Neural cell (in vitro differentiated cells): ENCODE results near the gene HEBP1. TPM values are rescaled to one million over a fixed set of nuclear protein-coding genes. Genes with fewer than 3 reads are reported as not detected.

ENCODE experiments used
- H2AFZ ChIP-seq: fragments of 200-600, 300-800 bp; sonication (generic), shearing (Covaris generic); 2 replicates; pipeline ENCODE4 v1.6.0; 2014; ENCODE audit warnings: low read depth, mild to moderate bottlenecking, antibody characterized with exemption, low read length, moderate library complexity
- H3F3A ChIP-seq: fragments of 200-600 bp; shearing (Covaris generic); 2 replicates; pipeline ENCODE4 v1.6.1; 2016; ENCODE audit warnings: mild to moderate bottlenecking, moderate library complexity, mixed read lengths, antibody characterized with exemption, low read length; ENCODE audit not compliant: insufficient read depth, poor library complexity, severe bottlenecking
- H3K27ac ChIP-seq: fragments of 200-600, 300-800 bp; sonication (generic), shearing (Covaris generic); 2 replicates; pipeline ENCODE4 v1.5.1; 2014; ENCODE audit warnings: mild to moderate bottlenecking, low read length, moderate library complexity
- H3K27me3 ChIP-seq: fragments of 300-800, 200-600 bp; sonication (generic), shearing (Covaris generic); 2 replicates; pipeline ENCODE4 v1.6.0; 2014; ENCODE audit warnings: mild to moderate bottlenecking, low read depth, low read length, moderate library complexity; ENCODE audit not compliant: insufficient read depth
- H3K36me3 ChIP-seq: fragments of 300-800, 200-600 bp; sonication (generic), shearing (Covaris generic); 2 replicates; pipeline ENCODE4 v1.5.1; 2014; ENCODE audit warnings: mild to moderate bottlenecking, antibody characterized with exemption, low read length, moderate library complexity; ENCODE audit not compliant: insufficient read depth
- H3K4me2 ChIP-seq: fragments of 300-800, 200-600 bp; sonication (generic), shearing (Covaris generic); 2 replicates; pipeline ENCODE4 v1.6.0; 2014; ENCODE audit warnings: mild to moderate bottlenecking, low read length
- H3K4me3 ChIP-seq: fragments of 300-800, 200-600 bp; sonication (generic), shearing (Covaris generic); 2 replicates; pipeline ENCODE4 v1.5.1; 2014; ENCODE audit warnings: mild to moderate bottlenecking, low read length, moderate library complexity
- H3K79me2 ChIP-seq: fragments of 200-600 bp; shearing (Covaris generic); replicated peaks from 2 replicates; pipeline ENCODE4 v1.6.0; 2014; ENCODE audit warnings: mild to moderate bottlenecking, low read length, moderate library complexity; ENCODE audit not compliant: insufficient read depth
- H3K9ac ChIP-seq: fragments of 300-800, 200-600 bp; sonication (generic), shearing (Covaris generic); 2 replicates; pipeline ENCODE4 v1.6.1; 2016; ENCODE audit warnings: mild to moderate bottlenecking, low read length, mixed read lengths
- H3K9me2 ChIP-seq: fragments of 200-600 bp; shearing (Covaris generic); 2 replicates; pipeline ENCODE4 v1.6.1; 2016; ENCODE audit warnings: mild to moderate bottlenecking, low read length, mixed read lengths; ENCODE audit not compliant: insufficient read depth
- H3K9me3 ChIP-seq: fragments of 200-600, 300-800 bp; sonication (generic), shearing (Covaris generic); 2 replicates; pipeline ENCODE4 v1.6.1; 2016; ENCODE audit warnings: mild to moderate bottlenecking, mixed run types, low read length, moderate library complexity, mixed read lengths
- H4K20me1 ChIP-seq: fragments of 200-600 bp; shearing (Covaris generic); 2 replicates; pipeline ENCODE4 v1.6.1; 2016; ENCODE audit warnings: mild to moderate bottlenecking, mixed run types; ENCODE audit not compliant: insufficient read depth
- EP300 ChIP-seq: fragments of 450-650 bp; conservative IDR thresholded peaks from 2 replicates; pipeline ENCODE4 v1.6.1; 2014; ENCODE audit warnings: antibody characterized with exemption, mild to moderate bottlenecking, moderate library complexity; ENCODE audit not compliant: poor library complexity, severe bottlenecking
- EZH2 ChIP-seq: fragments of 200-600, 300-800 bp; shearing (Covaris generic), sonication (generic); IDR thresholded peaks from 2 replicates; pipeline ENCODE4 v1.6.1; 2014; ENCODE audit warnings: antibody characterized with exemption, low read length, borderline replicate concordance, mild to moderate bottlenecking; ENCODE audit not compliant: insufficient read depth, poor library complexity, severe bottlenecking
- MXI1 ChIP-seq: fragments of 450-650 bp; conservative IDR thresholded peaks from 2 replicates; pipeline ENCODE4 v1.6.1; 2014; ENCODE audit warnings: antibody characterized with exemption, mild to moderate bottlenecking; ENCODE audit not compliant: poor library complexity, severe bottlenecking
- POLR2AphosphoS5 ChIP-seq: IDR thresholded peaks from 2 replicates; pipeline ENCODE4 v1.6.1; 2012
- RAD21 ChIP-seq: fragments of 450-650 bp; conservative IDR thresholded peaks from 2 replicates; pipeline ENCODE4 v1.6.1; 2014; ENCODE audit warnings: antibody characterized with exemption, mild to moderate bottlenecking, moderate library complexity
- REST ChIP-seq: IDR thresholded peaks from 2 replicates; pipeline ENCODE4 v1.6.1; 2012; ENCODE audit warnings: borderline replicate concordance
- SMC3 ChIP-seq: fragments of 450-650 bp; conservative IDR thresholded peaks from 2 replicates; pipeline ENCODE4 v1.6.1; 2014; ENCODE audit warnings: antibody characterized with exemption, mild to moderate bottlenecking, moderate library complexity; ENCODE audit not compliant: poor library complexity
- TAF1 ChIP-seq: IDR thresholded peaks from 2 replicates; pipeline ENCODE4 v1.6.1; 2012; ENCODE audit warnings: low read depth
- polyA plus RNA-seq: library from polyadenylated mRNA; depleted of rRNA; stranded (reverse); fragments of >200 nt; gene quantifications from 2 replicates; pipeline ENCODE4 v1.2.3, GENCODE V29; 2014
- TF ChIP-seq, protein P1 (sequence below): fragments of 450-650 bp; IDR thresholded peaks from 2 replicates; pipeline ENCODE4 v1.5.1; 2014; ENCODE audit warnings: antibody characterized with exemption, mild to moderate bottlenecking, moderate library complexity; ENCODE audit not compliant: poor library complexity, severe bottlenecking

HEBP1 gene
- polyA plus RNA-seq, 1 donor from 2014 or later = 1.2 TPM

- no peaks in the 10 kb centered on the region for H3K9me3 ChIP-seq
- TF ChIP-seq, protein P1, sequence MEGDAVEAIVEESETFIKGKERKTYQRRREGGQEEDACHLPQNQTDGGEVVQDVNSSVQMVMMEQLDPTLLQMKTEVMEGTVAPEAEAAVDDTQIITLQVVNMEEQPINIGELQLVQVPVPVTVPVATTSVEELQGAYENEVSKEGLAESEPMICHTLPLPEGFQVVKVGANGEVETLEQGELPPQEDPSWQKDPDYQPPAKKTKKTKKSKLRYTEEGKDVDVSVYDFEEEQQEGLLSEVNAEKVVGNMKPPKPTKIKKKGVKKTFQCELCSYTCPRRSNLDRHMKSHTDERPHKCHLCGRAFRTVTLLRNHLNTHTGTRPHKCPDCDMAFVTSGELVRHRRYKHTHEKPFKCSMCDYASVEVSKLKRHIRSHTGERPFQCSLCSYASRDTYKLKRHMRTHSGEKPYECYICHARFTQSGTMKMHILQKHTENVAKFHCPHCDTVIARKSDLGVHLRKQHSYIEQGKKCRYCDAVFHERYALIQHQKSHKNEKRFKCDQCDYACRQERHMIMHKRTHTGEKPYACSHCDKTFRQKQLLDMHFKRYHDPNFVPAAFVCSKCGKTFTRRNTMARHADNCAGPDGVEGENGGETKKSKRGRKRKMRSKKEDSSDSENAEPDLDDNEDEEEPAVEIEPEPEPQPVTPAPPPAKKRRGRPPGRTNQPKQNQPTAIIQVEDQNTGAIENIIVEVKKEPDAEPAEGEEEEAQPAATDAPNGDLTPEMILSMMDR = no peak
- TF ChIP-seq EZH2 = no peak
- no peak for TF ChIP-seq TAF1
- no peak for TF ChIP-seq REST
- TF ChIP-seq RAD21 = no peak
- TF ChIP-seq SMC3 = no peak
- TF ChIP-seq EP300 = no peak
- TF ChIP-seq MXI1 = no peak
- TF ChIP-seq POLR2AphosphoS5 = no peak
- no peaks in the 10 kb centered on the region for H3K79me2 ChIP-seq
- H4K20me1 ChIP-seq = no peaks in the 10 kb centered on the region
- no peaks in the 10 kb centered on the region for H3K36me3 ChIP-seq
- H3F3A ChIP-seq = no peaks in the 10 kb centered on the region
- H3K27me3 ChIP-seq = no peaks in the 10 kb centered on the region
- no peak overlapping the region for H2AFZ ChIP-seq
- no peak overlapping the region for H3K27ac ChIP-seq
- no peak overlapping the region for H3K4me3 ChIP-seq
- no peak overlapping the region for H3K4me2 ChIP-seq
- no peaks in the 10 kb centered on the region for H3K9me2 ChIP-seq
- no peak overlapping the region for H3K9ac ChIP-seq
Measured at GRCh38 chr12:12939888-12940287, 60.2 kb downstream of the HEBP1 start.

- Histone ChIP-seq H3K9me2 (no peaks in the 10 kb centered on the region), H3K27me3 (no peaks in the 10 kb centered on the region), H3K4me2 (no peak overlapping the region), H3K9me3 (no peaks in the 10 kb centered on the region), H3K4me3 (no peak overlapping the region), H3K36me3 (no peaks in the 10 kb centered on the region), H2AFZ (no peak overlapping the region), H4K20me1 (no peaks in the 10 kb centered on the region), H3K79me2 (no peaks in the 10 kb centered on the region), H3K27ac (no peak overlapping the region), H3K9ac (no peak overlapping the region), H3F3A (no peaks in the 10 kb centered on the region)
- TF ChIP-seq EZH2 (no peak), EP300 (no peak), MXI1 (no peak), RAD21 (no peak), REST (no peak)
Measured at GRCh38 chr12:12938541-12938940, 61.5 kb downstream of the HEBP1 start.
